COLO668 (cell line): Measurements from ENCODE around the gene LIMS2.

Experiments
- DNase-seq: peaks from one replicate; lab custom pipeline; 2025; ENCODE audit not compliant: unreplicated experiment; lab: John Stamatoyannopoulos, UW

LIMS2 gene

DNA sequence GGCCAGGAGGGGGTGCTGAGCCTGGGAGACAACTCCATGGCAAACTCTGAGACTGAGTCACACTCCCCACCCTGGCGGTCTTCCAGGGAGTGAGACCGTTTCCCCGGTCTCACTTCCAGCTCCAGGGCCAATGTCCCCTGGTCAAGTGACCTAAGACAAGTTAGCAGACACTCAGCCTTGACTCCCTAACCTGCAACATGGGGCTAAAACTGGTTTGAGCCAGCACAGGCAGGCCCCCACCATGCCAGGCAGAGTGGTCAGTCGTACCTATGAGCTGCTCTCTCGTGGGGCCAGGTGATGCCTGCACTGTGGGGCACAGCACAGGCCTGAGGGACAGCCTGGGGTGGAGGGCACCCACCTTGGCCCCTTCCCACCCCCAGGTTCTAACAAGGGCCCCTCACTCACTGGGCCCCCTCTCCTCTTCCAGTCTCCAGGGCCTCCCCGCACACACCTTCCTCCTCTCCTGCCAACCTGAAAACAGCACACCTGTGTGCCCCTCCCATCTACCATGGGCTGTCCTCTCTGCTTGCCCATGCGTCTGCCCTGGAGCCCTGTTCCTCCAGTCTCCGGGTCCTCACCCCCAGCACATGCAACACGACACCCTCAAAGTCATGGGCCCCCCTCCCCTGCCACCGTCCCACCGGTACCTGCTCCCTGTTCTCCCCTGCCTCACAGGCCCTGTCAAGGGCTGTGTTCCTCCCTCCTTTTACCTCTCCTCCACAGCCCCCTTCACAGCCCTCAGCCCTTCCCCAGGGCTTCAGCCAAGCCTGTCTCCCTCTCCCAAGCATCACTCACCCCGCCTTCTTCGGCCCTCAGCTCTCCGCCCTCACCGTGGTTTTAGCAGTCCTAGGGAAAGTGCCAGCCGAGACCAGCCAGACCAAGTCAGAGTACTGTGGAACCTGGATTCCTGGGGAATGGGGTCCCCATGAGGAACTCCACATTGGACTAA is 27.8 kb downstream of the LIMS2 start:
- no peak for DNase-seq

- DNase-seq = no peak
These were observed 28.7 kb downstream of the LIMS2 start for GRCh38 chr2:127646487-127647241.

GRCh38 chr2:127645395-127646291 is 29.7 kb downstream of the LIMS2 start, which contains the start of gene GPR17:
TSS of gene GPR17 (plus strand) at chr2:127646153. CDS start at chr2:127650736, 4,583 bp downstream.
- DNase-seq = no peak

GRCh38 chr2:127645026-127645394 is 30.3 kb downstream of the LIMS2 start:
- DNase-seq = no peak

GRCh38 chr2:127644066-127645025 is 31.0 kb downstream of the LIMS2 start:
- DNase-seq = peak; percentile 31

DNA sequence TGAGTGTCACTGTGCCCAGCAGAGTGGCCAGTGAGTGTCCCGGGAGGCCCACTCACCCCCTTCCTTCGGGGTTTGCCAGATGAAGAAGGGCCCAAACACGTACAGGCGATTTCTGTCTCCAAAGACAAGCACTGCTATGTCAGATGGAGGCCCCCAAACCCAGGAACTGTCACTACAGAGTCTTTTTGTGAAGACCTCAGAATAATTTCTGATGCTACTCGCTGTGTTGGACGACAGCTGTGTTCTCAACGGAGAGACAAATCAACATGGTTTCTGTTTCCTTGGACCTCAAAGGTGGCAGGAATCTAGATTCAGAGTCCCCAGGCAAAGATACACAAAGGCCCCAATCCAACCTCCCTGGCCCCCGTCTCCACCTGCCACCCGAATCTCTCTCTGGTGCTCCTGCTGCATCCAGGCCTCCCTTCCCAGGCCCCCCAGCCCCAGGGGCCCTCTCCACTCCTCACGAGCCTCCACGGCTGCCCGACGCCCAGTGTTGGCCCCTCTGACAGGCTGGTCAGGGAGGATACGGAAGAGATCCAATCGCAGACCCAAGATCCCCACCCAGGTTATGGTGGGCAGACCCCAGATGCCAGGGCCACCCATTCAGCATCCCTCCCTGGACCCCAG is 31.8 kb downstream of the LIMS2 start:
- no peak for DNase-seq

- DNase-seq = no peak
These were observed 32.5 kb downstream of the LIMS2 start for GRCh38 chr2:127642706-127643438.

GRCh38 chr2:127641846-127642507 is 33.4 kb downstream of the LIMS2 start:
- DNase-seq = no peak

DNA sequence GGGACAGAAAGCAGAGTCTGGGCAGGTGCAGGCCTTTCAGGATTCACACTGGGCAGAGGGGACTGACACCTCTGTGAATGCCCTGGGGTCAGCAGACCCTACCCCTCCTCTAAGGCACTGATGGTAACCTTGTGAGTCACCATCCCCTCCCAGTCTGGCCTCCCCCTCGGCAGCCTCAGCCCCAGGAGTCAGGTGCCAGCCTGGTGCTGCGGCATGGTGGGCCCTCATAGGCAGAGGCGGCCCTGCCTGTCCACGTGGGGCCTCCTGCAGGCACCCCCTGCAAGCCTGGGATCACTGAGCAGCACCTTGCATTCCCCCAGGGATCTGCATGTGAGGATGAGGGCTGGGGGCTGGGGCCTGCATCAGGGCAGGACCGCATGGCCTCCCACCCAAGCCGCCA is 34.2 kb downstream of the LIMS2 start:
- DNase-seq = no peak

GRCh38 chr2:127640082-127641072 is 35.0 kb downstream of the LIMS2 start:
- peak; percentile 83 for DNase-seq

- DNase-seq = no peak
These were observed 36.2 kb downstream of the LIMS2 start for GRCh38 chr2:127639111-127639474.

DNA sequence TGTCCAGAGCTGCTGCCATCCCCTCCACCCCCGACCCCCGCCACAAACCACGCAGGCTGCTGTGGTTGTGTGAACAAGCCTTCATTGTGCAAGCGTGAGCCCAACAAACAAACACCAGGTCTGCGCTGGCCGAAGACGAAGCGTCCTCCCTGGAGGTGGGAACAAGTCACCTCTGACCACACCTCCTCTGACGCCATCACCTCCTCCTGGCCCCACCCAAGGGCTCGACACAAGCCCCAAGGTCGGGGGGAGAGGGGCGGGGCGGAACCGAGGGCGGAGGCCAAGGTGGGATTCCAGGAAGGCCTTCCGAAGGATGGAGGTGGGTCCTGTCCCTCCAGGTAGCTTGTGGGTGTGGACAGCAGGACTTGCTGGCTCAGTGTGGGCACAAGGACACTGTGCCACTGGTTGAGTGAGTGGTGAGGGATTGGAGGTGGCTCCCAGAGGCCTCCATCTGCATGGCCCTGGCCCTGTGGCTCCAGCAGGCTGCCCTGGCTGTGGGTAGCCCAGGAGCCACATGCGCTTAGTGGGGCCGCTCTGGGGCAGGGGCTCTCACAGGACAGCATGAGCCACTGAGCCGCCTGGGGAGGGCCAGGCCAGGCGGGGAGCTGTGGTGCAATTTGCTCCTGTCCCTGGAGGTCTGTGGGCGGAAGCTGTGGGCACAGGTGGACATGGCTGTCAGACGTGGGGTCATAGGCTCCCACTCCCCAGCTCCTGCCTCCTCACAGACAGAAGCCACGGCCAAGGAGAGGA is 36.8 kb downstream of the LIMS2 start:
- DNase-seq = no peak

DNA sequence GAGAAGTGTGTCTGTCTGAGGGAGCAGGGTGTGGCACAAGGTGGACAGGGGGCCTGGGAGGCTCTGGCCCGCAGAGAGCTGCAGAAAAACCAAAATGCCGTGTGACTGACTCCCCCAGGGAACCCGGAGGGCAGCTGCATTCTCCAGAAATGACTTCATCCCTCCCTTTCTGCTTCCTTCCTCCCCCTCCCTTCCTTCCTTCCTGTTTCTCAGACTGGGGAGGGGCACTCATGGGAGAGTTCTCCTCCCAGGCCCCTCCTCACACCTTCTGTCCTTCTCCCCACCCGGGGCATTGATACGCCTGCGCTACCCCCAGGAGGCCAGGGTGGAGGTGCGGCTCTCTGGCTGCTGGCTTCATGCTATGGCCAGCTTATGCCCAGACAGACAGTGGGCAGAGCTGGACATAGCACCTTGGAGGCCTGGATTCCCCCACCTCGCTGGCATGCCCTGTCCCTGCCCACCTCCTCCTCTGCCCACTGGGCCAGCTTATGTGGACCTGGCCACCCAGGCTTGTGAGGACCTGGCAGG is 37.5 kb downstream of the LIMS2 start:
- no peak for DNase-seq

DNA sequence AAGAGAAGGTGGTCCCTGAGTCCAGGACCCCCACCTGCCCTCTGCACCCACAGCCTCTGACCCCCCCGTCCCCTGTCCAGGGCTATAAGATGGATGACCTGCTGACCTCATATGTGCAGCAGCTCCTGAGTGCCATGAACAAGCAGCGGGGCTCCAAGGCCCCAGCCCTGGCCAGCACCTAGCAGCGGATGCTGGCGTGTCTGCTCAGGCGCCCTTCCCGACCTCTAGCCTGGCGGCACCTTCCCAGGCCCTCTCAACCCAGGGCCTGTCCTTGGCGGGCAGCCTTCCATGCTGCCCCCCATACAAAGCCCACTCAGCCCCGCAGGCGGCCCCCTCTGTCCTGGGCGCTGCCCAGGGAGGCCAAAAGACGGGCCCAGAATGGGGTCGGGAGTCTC is 38.1 kb downstream of the LIMS2 start:
- DNase-seq = no peak

DNA sequence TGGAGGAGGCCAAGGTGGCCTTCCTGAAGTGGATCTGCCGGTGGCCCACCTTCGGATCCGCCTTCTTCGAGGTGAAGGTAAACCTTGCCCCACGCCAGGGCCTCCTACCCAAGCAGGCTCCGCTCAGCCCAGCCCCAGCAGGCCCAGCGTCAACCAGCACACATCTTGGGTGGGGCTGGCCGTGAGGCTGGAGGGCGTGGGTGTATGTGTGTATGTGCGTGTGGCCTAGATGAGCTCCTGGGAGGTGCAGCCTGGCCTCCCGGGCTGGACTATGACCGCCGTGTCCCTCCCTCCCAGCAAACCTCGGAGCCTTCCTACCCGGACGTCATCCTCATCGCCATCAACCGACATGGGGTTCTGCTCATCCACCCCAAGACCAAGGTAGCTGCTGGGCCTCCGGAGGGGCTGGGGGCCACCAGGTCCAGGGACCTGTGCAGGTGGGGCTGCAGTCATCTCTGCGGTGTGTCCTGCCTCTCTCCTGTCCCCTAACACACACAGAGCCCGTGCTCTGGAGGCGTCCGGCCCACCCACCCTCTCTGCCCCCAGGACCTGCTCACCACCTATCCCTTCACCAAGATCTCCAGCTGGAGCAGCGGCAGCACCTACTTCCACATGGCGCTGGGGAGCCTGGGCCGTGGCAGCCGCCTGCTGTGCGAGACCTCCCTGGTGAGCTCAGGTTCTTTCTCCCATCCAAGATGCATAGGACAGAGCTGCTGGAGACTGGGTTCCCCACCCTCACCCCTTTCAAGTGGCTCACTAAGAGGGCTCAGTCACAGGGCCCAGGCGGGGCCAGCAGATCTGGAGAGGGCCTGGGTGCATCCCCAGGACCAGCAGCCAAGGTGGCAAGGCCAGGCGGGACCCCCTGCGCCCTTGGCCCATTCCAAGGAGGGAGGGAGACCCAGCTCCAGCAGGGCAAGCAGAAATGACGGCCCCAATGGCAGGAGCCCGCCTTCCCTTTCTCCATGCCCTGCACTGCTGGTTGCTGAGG is 38.8 kb downstream of the LIMS2 start:
- DNase-seq = no peak
